H1 (cell line): ENCODE measurements around the gene GIPC1. TPM values are rescaled to one million over a fixed set of nuclear protein-coding genes. Genes with fewer than 3 reads are reported as not detected.

Experiments used
- CTBP2 ChIP-seq: IDR thresholded peaks from 2 replicates; pipeline ENCODE4 v1.7.0; 2011; ENCODE audit warnings: borderline replicate concordance, mild to moderate bottlenecking, moderate library complexity, mixed read lengths, low read length; ENCODE audit not compliant: insufficient read depth, insufficient read length
- EGR1 ChIP-seq: IDR thresholded peaks from 2 replicates; pipeline ENCODE4 v1.6.1; 2011; ENCODE audit warnings: low read depth, low read length, borderline replicate concordance
- polyA plus RNA-seq, 7 experiments: library from polyadenylated mRNA; depleted of rRNA in 3 of 7; stranded (reverse) in 5 of 7; unstranded in 2 of 7; fragments of >200 nt in 5 of 7; fragments of 200-250 nt in 2 of 7; gene quantifications; 1 replicate in 5 of 7; 2 replicates in 1 of 7; 4 replicates in 1 of 7; pipeline versions ENCODE4 v1.2.1 to v1.2.3, GENCODE V29; 2011 to 2013; ENCODE audit warnings: missing spikeins in 2 of 7, mixed read lengths in 2 of 7
- total RNA-seq: library from RNA; stranded (reverse); fragmentation: NEBNext Ultra II Directional; extraction: Animal tissue kit (Norgen Biotek cat#: 25700); gene quantifications from 2 replicates; pipeline ENCODE4 v1.2.1, GENCODE V29; 2021
- TF ChIP-seq, protein P1 (sequence below): fragments of 300-600 bp; sonication (generic); IDR thresholded peaks from 2 replicates; pipeline ENCODE4 v1.7.1; 2012; ENCODE audit warnings: low read length, moderate library complexity, mild to moderate bottlenecking, inconsistent platforms; ENCODE audit not compliant: insufficient replicate concordance

GIPC1 gene
- total and polyA plus RNA-seq, 2 of the 8 experiments (the other 6 are each of a cell fraction or from before 2014, with no cell fraction given) = 65.6 to 72.0 TPM

DNA sequence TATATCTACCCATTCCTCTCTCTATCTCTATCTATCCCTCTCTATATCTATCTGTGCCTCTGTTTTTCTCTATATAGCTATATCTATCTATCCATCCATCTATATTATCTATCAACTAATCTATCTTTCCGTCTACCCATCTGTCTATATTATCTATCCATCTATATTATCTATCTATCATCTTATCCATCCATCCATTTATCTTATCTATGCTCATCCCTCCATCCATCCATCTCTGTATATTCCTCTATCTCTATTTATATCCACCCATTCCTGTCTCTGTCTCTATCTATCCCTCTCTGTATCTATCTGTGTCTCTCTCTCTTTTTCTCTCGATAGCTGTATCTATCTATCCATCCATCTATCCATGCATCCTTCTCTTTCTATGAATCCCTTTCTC lies 35.0 kb downstream of the GIPC1 start (continued):
- TF ChIP-seq, protein P1, sequence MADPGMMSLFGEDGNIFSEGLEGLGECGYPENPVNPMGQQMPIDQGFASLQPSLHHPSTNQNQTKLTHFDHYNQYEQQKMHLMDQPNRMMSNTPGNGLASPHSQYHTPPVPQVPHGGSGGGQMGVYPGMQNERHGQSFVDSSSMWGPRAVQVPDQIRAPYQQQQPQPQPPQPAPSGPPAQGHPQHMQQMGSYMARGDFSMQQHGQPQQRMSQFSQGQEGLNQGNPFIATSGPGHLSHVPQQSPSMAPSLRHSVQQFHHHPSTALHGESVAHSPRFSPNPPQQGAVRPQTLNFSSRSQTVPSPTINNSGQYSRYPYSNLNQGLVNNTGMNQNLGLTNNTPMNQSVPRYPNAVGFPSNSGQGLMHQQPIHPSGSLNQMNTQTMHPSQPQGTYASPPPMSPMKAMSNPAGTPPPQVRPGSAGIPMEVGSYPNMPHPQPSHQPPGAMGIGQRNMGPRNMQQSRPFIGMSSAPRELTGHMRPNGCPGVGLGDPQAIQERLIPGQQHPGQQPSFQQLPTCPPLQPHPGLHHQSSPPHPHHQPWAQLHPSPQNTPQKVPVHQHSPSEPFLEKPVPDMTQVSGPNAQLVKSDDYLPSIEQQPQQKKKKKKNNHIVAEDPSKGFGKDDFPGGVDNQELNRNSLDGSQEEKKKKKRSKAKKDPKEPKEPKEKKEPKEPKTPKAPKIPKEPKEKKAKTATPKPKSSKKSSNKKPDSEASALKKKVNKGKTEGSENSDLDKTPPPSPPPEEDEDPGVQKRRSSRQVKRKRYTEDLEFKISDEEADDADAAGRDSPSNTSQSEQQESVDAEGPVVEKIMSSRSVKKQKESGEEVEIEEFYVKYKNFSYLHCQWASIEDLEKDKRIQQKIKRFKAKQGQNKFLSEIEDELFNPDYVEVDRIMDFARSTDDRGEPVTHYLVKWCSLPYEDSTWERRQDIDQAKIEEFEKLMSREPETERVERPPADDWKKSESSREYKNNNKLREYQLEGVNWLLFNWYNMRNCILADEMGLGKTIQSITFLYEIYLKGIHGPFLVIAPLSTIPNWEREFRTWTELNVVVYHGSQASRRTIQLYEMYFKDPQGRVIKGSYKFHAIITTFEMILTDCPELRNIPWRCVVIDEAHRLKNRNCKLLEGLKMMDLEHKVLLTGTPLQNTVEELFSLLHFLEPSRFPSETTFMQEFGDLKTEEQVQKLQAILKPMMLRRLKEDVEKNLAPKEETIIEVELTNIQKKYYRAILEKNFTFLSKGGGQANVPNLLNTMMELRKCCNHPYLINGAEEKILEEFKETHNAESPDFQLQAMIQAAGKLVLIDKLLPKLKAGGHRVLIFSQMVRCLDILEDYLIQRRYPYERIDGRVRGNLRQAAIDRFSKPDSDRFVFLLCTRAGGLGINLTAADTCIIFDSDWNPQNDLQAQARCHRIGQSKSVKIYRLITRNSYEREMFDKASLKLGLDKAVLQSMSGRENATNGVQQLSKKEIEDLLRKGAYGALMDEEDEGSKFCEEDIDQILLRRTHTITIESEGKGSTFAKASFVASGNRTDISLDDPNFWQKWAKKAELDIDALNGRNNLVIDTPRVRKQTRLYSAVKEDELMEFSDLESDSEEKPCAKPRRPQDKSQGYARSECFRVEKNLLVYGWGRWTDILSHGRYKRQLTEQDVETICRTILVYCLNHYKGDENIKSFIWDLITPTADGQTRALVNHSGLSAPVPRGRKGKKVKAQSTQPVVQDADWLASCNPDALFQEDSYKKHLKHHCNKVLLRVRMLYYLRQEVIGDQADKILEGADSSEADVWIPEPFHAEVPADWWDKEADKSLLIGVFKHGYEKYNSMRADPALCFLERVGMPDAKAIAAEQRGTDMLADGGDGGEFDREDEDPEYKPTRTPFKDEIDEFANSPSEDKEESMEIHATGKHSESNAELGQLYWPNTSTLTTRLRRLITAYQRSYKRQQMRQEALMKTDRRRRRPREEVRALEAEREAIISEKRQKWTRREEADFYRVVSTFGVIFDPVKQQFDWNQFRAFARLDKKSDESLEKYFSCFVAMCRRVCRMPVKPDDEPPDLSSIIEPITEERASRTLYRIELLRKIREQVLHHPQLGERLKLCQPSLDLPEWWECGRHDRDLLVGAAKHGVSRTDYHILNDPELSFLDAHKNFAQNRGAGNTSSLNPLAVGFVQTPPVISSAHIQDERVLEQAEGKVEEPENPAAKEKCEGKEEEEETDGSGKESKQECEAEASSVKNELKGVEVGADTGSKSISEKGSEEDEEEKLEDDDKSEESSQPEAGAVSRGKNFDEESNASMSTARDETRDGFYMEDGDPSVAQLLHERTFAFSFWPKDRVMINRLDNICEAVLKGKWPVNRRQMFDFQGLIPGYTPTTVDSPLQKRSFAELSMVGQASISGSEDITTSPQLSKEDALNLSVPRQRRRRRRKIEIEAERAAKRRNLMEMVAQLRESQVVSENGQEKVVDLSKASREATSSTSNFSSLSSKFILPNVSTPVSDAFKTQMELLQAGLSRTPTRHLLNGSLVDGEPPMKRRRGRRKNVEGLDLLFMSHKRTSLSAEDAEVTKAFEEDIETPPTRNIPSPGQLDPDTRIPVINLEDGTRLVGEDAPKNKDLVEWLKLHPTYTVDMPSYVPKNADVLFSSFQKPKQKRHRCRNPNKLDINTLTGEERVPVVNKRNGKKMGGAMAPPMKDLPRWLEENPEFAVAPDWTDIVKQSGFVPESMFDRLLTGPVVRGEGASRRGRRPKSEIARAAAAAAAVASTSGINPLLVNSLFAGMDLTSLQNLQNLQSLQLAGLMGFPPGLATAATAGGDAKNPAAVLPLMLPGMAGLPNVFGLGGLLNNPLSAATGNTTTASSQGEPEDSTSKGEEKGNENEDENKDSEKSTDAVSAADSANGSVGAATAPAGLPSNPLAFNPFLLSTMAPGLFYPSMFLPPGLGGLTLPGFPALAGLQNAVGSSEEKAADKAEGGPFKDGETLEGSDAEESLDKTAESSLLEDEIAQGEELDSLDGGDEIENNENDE = no peak
- TF ChIP-seq CTBP2 (no peak), EGR1 (no peak)
